C4-2B (cell line): ENCODE measurements around the gene EPHA2.

Experiments used
- H3K27ac ChIP-seq: fragments of 450-650 bp; 2 replicates; pipeline ENCODE4 v1.5.1; 2017
- CTCF ChIP-seq: fragments of 450-650 bp; conservative IDR thresholded peaks from 2 replicates; pipeline ENCODE4 v1.5.1; 2017; ENCODE audit warnings: mild to moderate bottlenecking
- ZFX ChIP-seq: fragments of 450-650 bp; IDR thresholded peaks from 2 replicates; pipeline ENCODE4 v1.6.1; 2017

The EPHA2 gene

GRCh38 chr1:16183179-16183578 lies 27.3 kb upstream of the EPHA2 start:
- no peak overlapping the region for H3K27ac ChIP-seq
- TF ChIP-seq CTCF (no peak), ZFX (no peak)

GRCh38 chr1:16181887-16182719 lies 26.2 kb upstream of the EPHA2 start:
- H3K27ac ChIP-seq: no peak overlapping the region
- TF ChIP-seq CTCF: no peak
- no peak for TF ChIP-seq ZFX

GRCh38 chr1:16180291-16180824 lies 24.5 kb upstream of the EPHA2 start:
- TF ChIP-seq ZFX (no peak), CTCF (no peak)
- H3K27ac ChIP-seq: peak overlapping the region; percentile 50

GRCh38 chr1:16178596-16179497 lies 23.0 kb upstream of the EPHA2 start:
- no peak for TF ChIP-seq CTCF
- TF ChIP-seq ZFX: no peak
- peak overlapping the region; percentile 96 for H3K27ac ChIP-seq

- peak overlapping the region; percentile 96 for H3K27ac ChIP-seq
- TF ChIP-seq ZFX (no peak), CTCF (no peak)
These were observed 21.4 kb upstream of the EPHA2 start for GRCh38 chr1:16177306-16177705.

- peak overlapping the region; percentile 96 for H3K27ac ChIP-seq
- TF ChIP-seq ZFX (no peak), CTCF (no peak)
These were observed 20.8 kb upstream of the EPHA2 start for GRCh38 chr1:16176653-16177052.
